GM12864 (cell line): ENCODE data around the gene GARIN1A.

ENCODE experiments used
- DNase-seq: peaks from one replicate; pipeline ENCODE4 v3.0.0-alpha.2; 2011; ENCODE audit warnings: low read depth
- H3K4me3 ChIP-seq: 2 replicates; pipeline ENCODE4 v1.5.1; 2011; ENCODE audit warnings: mild to moderate bottlenecking, low read depth, low read length, control low read depth
- CTCF ChIP-seq: IDR thresholded peaks from 2 replicates; pipeline ENCODE4 v1.5.1; 2011; ENCODE audit warnings: low read depth, mild to moderate bottlenecking, moderate library complexity, low read length, control low read depth, inconsistent platforms; ENCODE audit errors: missing control alignments

The GARIN1A gene

GRCh38 chr7:128714701-128715495 is 42.8 kb downstream of the GARIN1A start:
- no peak for DNase-seq
- H3K4me3 ChIP-seq, result no peak overlapping the region
- TF ChIP-seq CTCF, result no peak

- no peak overlapping the region for H3K4me3 ChIP-seq
- TF ChIP-seq CTCF, result no peak
- no peak for DNase-seq
Observed at GRCh38 chr7:128718967-128719642, 47.0 kb downstream of the GARIN1A start.

DNA sequence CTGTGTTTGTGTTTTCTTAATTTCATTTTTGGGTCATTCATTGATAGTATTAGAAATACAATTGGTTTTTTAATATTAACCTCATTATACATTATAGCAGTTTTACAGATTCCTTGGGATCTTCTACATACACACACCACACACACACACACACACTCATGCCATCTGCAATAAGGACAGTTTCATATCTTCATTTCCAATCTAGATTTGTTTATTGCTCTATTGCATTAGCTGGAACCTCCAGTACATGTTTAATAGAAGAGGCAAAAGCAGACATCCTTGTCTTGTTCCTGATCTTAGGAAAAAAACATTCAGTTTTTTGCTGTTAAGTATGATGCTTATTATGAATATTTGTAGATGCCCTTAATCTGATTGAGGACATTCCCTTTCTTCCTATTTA is 49.3 kb downstream of the GARIN1A start:
- DNase-seq, result no peak
- no peak overlapping the region for H3K4me3 ChIP-seq
- TF ChIP-seq CTCF, result no peak
